Effector memory CD8-positive, alpha-beta T cell (primary cell): ENCODE data around the gene DCTN2.
"Not testable (repeated sequence)": the region's sequence is repeated elsewhere in the genome, so short reads cannot be mapped to it uniquely, and the experiment has no call there.

Experiments
- ATAC-seq: fragments of 150-1000 bp; cut with Tn5 transposase; replicated peaks from 2 replicates; pipeline ENCODE4 v1.10.0; 2021; ENCODE audit warnings: mild to moderate bottlenecking, moderate library complexity
- DNase-seq, 3 experiments: peaks; one replicate each; pipeline ENCODE4 v3.0.0; 2021
- H3K27ac Mint-ChIP-seq, 2 donors: one replicate each; pipeline ENCODE4 v1.8.0; 2022; ENCODE audit warnings: mild to moderate bottlenecking in 2 of 2, mixed read lengths in 2 of 2, moderate library complexity in 2 of 2
- H3K27me3 Mint-ChIP-seq, 2 donors: one replicate each; pipeline ENCODE4 v1.8.0; 2022; ENCODE audit warnings: mixed read lengths in 2 of 2
- H3K36me3 Mint-ChIP-seq: one replicate; pipeline ENCODE4 v1.8.0; 2022; ENCODE audit warnings: mild to moderate bottlenecking, moderate library complexity, mixed read lengths; ENCODE audit not compliant: insufficient read depth
- H3K4me1 Mint-ChIP-seq, 2 donors: one replicate each; pipeline ENCODE4 v1.8.0; 2022; ENCODE audit warnings: low read depth in 2 of 2, mixed read lengths in 2 of 2
- H3K4me3 Mint-ChIP-seq, 2 donors: one replicate each; pipeline ENCODE4 v1.8.0; 2022; ENCODE audit warnings: mild to moderate bottlenecking in 2 of 2, mixed read lengths in 2 of 2, moderate library complexity in 2 of 2
- H3K9me3 Mint-ChIP-seq, 2 donors: one replicate each; pipeline ENCODE4 v1.8.0; 2022; ENCODE audit warnings: mixed read lengths in 2 of 2

The DCTN2 gene

DNA sequence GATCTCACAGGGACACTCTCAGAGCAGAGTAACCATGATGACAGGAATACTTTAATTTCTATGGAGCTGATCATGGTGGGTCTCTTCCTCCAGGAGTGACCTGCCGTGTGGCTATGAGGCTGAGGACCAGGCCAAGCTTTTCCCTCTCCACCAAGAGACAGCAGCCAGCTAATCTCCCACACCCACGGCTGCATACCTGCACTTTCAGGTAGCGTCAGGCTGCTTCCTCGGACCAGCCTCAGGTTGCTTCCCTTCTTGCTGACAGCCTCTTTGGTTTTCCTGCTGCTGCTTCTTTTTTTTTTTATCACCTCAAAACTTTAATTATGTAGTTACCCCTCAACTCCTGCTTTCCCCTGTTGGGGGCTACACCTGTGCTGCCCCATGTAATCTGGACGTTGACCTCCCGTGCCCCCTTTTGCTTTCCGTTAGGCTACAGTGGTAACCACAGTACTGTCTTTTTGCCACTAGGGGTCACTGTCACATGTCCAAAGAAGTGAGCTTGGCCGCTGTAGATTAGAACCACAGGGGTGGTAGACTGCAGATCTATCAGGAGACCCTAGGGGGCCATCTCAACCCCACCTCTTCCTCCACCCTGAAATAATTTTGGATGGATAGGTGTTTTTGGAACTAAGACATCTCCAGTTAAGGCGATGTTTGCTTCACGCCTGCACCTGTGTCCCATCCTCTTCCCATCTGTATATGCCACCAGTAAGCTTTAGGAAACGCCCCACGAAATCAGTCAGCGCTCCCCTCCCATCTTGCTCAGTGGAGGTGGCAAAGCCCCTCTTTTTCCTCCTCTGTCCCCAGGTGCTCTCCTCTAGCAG, 36.2 kb upstream of the DCTN2 start:
- H3K27me3 Mint-ChIP-seq: peaks cover 10% of the 10 kb centered on the region in 2 donors
- H3K27ac Mint-ChIP-seq: peak overlapping the region in 1 of 2 donors; percentile 20
- no peaks in the 10 kb centered on the region for H3K36me3 Mint-ChIP-seq
- no peak overlapping the region for H3K4me3 Mint-ChIP-seq
- no peaks in the 10 kb centered on the region for H3K9me3 Mint-ChIP-seq
- ATAC-seq (peak; percentile 100), DNase-seq (peak; percentile 70 to 75 (median 71))
- peaks cover 4 to 5% of the 10 kb centered on the region in 2 donors for H3K4me1 Mint-ChIP-seq

DNA sequence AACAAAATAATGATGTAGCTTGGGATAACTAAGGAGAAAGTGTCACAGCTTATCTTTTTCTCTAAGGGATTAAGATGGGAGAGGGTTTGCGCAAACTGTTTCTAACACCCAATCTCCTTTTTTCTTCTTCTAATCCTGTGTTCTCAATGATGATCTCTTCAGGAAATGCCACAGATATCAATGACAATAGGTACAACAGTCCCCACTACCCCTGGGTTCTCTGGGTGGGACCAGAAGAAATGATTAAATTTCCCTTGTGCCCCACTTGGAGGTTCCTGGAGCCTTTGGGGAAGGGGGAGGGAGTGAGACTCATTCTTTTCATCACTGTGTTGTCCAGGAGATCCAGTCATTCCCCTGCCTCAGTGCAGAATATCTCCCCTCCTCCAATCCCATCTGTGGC, 35.4 kb upstream of the DCTN2 start:
- Mint-ChIP-seq H3K4me3 (no peak overlapping the region), H3K27me3 (peaks cover 10% of the 10 kb centered on the region in 2 donors), H3K27ac (no peak overlapping the region), H3K4me1 (peaks cover 4 to 5% of the 10 kb centered on the region in 2 donors), H3K36me3 (no peaks in the 10 kb centered on the region), H3K9me3 (no peaks in the 10 kb centered on the region)
- no peak for ATAC-seq
- DNase-seq: no peak

DNA sequence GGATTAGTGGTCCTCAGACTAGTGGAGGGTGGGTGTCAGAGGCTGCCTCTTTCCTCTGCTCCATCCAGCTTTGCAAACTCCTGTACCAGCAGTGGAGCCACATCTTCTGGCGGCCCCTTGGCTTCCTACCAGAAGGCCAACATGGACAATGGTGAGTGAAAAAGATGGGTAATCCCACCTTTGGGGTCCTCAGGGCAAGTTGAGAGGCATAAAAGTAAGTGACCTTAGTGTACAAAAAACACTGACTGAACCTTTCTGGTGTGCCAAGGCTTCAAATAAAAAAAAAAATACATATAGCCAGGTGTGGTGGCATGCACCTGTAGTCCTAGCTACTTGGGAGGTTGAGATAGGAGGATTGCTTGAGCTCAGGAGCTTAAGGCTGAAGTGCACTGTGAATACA, 34.8 kb upstream of the DCTN2 start:
- H3K27ac Mint-ChIP-seq: no peak overlapping the region
- no peak overlapping the region for H3K4me3 Mint-ChIP-seq
- ATAC-seq: no peak

DNA sequence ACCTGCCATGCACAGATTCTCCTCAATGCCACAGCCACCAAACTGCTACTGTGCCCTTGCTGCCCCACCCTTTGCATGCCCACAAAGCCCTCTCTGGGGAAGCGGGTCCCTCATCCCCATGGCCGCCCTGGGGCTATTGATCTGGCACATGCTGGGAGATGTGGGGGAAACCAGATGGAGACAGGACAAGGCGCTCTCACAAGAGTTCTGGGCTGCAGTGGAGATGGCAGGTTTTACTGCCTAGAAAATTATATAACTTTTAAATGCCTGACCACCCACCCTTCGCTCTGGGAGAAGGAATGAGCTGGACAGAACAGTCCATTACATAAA, 33.4 kb upstream of the DCTN2 start:
- H3K27ac Mint-ChIP-seq: no peak overlapping the region
- H3K9me3 Mint-ChIP-seq: no peaks in the 10 kb centered on the region
- peaks cover 4 to 5% of the 10 kb centered on the region in 2 donors for H3K4me1 Mint-ChIP-seq
- no peak for ATAC-seq
- peaks cover 10% of the 10 kb centered on the region in 2 donors for H3K27me3 Mint-ChIP-seq
- no peak for DNase-seq
- H3K4me3 Mint-ChIP-seq: no peak overlapping the region
- H3K36me3 Mint-ChIP-seq: peaks cover 2% of the 10 kb centered on the region

More for the DNA sequence above, 34.8 kb upstream of the DCTN2 start:
- Mint-ChIP-seq H3K4me1 (peaks cover 4 to 5% of the 10 kb centered on the region in 2 donors), H3K36me3 (no peaks in the 10 kb centered on the region), H3K9me3 (no peaks in the 10 kb centered on the region), H3K27me3 (peaks cover 10% of the 10 kb centered on the region in 2 donors)
- no peak for DNase-seq

DNA sequence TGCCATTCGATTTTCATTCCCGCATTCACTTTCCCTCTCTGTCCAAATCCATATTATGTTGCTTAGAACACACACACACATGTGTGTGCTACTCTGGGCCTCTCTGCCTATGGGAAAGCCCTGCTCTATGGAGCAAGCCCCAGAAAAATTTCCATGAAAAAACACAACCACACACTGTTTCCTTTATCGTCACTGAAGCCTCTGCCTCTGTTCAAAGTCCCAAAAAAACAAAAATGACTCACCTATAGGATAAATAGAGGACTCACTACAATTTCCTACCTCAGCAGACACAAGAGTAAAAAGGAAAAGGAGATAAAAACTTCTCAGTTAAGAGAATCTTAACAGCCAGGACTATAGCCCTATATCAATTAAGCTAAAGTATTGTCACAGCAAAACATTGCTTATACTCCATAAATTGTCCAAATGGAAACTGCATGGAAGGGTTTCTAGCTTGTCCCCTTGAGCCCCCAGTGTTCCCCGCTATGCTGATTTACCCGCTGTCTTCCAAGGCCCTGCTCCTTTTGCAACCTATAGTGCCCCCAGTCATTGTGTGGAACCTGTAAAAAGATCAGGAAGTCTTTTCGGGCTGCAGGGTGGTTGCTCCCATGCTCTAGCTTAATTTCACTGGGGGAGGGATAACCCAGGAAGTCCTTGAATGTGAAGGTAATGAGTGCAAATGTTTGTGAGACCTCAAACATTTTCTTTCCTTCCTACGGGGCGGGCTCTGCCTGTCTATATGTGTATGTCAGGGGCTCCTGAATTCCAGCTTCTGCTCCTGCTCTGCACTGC, 32.9 kb upstream of the DCTN2 start:
- H3K27me3 Mint-ChIP-seq: peaks cover 10% of the 10 kb centered on the region in 2 donors
- DNase-seq: no peak

DNA sequence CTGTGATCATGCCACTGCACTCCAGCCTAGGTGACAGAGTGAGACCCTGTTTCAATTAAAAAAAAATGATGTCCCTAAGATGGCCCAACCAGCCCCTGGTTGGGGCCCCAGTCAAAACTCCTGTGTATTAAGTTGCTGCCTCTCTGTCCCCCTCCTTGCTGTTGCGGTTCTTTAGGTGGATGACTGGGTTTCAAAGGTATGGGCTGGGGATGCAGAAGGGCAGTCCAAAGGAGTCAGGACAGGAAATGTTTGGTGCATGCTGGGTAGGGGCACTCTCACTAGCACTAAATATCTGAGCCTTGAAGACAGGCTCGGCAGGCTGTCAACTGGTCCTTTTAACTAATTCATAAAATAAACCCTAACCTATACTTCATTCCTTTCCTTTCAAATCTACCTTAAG, 32.0 kb upstream of the DCTN2 start:
- peaks cover 4 to 5% of the 10 kb centered on the region in 2 donors for H3K4me1 Mint-ChIP-seq
- peaks cover 2% of the 10 kb centered on the region for H3K36me3 Mint-ChIP-seq
- ATAC-seq (no peak), DNase-seq (no peak)
- H3K27me3 Mint-ChIP-seq: peaks cover 6 to 10% of the 10 kb centered on the region in 2 donors
- no peak overlapping the region for H3K4me3 Mint-ChIP-seq
- no peaks in the 10 kb centered on the region for H3K9me3 Mint-ChIP-seq
- H3K27ac Mint-ChIP-seq: no peak overlapping the region

More for the DNA sequence above, 32.9 kb upstream of the DCTN2 start:
- H3K4me3 Mint-ChIP-seq: no peak overlapping the region
- peaks cover 4 to 5% of the 10 kb centered on the region in 2 donors for H3K4me1 Mint-ChIP-seq
- no peaks in the 10 kb centered on the region for H3K9me3 Mint-ChIP-seq
- peaks cover 2% of the 10 kb centered on the region for H3K36me3 Mint-ChIP-seq
- H3K27ac Mint-ChIP-seq: no peak overlapping the region
- no peak for ATAC-seq

DNA sequence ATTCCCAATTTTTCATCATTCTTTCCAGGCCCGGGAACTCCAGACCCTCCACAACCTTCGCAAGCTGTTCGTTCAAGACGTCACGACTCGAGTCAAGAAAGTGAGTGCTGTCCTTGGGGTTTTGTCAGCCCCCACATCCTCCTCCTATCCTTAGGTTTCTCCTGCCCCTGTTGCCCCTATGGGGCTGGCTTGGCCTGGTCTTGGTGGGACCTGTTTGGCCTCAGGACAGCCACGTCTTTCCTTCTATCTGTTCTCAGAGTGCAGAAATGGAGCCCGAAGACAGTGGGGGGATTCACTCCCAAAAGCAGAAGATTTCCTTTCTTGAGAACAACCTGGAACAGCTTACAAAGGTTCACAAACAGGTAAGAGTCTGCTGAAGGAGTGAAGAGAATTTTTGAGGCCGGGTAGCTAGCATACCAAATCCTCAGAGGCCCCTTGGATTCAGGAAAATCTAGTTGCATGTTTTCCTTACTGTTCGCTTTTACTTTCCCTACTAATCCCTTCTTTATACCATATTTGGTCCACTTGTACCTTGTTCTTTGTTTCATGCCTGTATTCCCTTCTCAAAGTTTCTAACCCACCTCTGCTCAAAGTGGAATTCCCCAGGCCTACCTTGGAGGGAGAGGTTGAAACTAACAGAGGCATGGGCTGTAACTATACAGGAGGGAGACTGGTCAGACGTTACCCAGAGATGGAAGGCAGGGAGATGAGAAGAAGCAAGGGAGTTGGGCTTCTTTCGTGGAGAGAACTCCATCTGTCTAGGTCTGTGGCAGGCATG, 31.2 kb upstream of the DCTN2 start:
- peaks cover 2% of the 10 kb centered on the region for H3K36me3 Mint-ChIP-seq
- no peak overlapping the region for H3K27ac Mint-ChIP-seq
- no peak for ATAC-seq
- H3K4me3 Mint-ChIP-seq: no peak overlapping the region
- H3K9me3 Mint-ChIP-seq: no peaks in the 10 kb centered on the region
- DNase-seq: no peak
- H3K4me1 Mint-ChIP-seq: peaks cover under 1 to 2% of the 10 kb centered on the region in 2 donors
- peaks cover 3 to 5% of the 10 kb centered on the region in 2 donors for H3K27me3 Mint-ChIP-seq

DNA sequence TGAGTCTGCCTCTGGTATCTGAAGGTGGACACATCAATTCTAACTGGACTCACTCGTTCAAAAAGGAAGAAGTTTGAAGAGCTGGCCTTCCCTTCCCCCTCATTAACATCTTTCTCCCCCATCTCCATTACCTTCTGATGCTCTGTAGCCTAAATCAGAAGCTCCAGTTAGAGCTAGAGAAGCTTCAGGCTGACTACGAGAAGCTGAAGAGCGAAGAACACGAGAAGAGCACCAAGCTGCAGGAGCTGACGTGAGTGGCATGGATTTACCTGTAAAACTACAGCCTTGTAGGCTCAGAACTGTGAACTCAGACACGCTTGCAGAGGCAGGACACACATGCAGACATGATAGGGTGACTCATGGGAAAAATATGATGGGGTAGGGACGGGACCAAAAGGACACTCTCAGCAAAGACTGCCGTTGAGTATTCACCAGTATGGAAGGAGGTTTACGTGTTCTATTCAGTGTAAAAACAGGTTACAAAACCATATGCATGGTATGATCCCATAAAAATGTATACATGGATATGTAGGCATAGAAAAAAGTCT, 29.7 kb upstream of the DCTN2 start:
- no peaks in the 10 kb centered on the region for H3K4me1 Mint-ChIP-seq
- ATAC-seq: no peak
- H3K9me3 Mint-ChIP-seq: no peaks in the 10 kb centered on the region
- DNase-seq: no peak
- peaks cover 5% of the 10 kb centered on the region for H3K36me3 Mint-ChIP-seq
- H3K27ac Mint-ChIP-seq: no peak overlapping the region
- H3K4me3 Mint-ChIP-seq: no peak overlapping the region
- no peaks in the 10 kb centered on the region for H3K27me3 Mint-ChIP-seq

DNA sequence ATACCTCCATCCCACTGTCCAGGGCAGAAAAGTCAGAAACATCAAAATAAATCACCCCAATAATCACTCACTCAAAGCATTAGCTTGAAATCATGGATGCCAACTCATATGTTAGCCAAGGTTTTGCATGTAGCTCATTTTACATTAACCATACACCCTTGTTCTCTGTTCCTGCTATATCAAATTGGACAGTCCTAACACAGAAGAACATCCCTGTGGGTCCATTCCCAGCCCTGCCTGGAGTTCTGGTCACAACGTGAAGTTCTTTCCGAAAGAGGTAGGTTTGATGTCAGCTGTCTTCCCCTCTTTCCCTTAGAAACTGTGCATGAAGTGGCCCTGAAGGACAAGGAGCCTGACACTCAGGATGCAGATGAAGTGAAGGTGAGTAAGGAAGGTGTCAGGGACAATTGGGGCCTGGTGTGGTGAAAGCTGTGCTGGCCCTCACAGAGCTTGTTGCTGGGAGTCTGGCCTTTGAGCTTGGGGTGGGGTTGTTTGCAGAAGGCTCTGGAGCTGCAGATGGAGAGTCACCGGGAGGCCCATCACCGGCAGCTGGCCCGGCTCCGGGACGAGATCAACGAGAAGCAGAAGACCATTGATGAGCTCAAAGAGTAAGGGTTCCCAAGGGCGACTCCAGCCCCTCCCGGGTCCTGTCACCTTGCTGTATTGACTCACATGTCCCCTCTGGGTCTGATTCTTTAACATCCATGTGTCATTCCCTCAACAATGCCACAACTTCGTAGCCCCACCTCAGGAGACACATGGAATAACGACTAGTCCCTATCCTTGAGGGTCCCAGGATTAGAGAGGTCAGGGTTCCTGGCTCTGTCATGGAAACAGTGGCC, 29.0 kb upstream of the DCTN2 start:
- Mint-ChIP-seq H3K36me3 (peaks cover 6% of the 10 kb centered on the region), H3K27ac (no peak overlapping the region), H3K4me3 (no peak overlapping the region), H3K9me3 (no peaks in the 10 kb centered on the region), H3K27me3 (no peaks in the 10 kb centered on the region), H3K4me1 (no peaks in the 10 kb centered on the region)
- DNase-seq (no peak), ATAC-seq (no peak)

DNA sequence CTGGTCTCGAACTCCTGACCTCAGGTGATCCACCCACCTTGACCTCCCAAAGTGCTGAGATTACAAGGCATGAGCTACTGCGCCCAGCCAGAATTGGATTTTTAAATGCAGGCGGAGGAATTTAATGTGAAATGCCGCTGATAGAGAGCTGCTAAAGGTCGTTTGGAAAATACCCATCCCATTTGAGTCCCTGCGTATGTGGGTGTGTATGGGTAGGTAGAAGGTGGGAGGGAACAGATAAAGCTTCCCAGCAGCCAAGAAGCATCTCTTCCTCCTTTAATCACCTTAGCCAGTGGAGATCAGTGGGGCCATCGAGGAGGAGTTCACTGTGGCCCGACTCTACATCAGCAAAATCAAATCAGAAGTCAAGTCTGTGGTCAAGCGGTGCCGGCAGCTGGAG, 27.8 kb upstream of the DCTN2 start:
- Mint-ChIP-seq H3K27ac (no peak overlapping the region), H3K36me3 (peaks cover 6% of the 10 kb centered on the region), H3K4me1 (no peaks in the 10 kb centered on the region), H3K9me3 (no peaks in the 10 kb centered on the region), H3K4me3 (no peak overlapping the region), H3K27me3 (peaks cover 1% of the 10 kb centered on the region in 2 donors)
- ATAC-seq: no peak
- no peak for DNase-seq

DNA sequence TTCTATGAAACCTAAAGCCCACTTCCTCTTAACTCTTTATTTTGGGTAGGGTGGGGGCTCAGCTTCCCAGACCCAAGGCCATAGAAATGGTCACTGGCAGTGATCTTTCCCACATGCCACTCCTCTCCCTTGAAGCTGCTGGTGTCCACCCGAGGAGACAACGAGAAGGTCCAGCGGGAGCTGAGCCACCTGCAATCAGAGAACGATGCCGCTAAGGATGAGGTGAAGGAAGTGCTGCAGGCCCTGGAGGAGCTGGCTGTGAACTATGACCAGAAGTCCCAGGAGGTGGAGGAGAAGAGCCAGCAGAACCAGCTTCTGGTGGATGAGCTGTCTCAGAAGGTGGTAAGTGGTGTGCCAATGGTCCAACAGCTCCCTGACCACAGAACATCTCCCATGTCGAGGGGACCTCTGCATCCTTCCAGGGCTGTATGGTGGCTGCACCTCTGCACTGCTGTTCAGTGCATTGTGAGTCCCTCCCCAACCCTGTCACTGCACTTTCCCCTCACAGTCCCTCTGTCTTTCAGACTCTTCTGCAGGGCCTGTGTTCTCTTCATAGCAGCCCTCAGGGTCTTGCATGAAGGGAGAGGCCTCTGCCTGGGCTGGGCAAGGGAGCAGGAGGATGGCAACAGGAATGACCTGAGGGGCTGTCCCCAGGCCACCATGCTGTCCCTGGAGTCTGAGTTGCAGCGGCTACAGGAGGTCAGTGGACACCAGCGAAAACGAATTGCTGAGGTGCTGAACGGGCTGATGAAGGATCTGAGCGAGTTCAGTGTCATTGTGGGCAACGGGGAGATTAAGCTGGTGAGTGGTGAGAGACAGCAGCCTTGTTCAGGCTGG, 25.2 kb upstream of the DCTN2 start:
- peaks cover 6% of the 10 kb centered on the region for H3K36me3 Mint-ChIP-seq
- DNase-seq: no peak
- no peaks in the 10 kb centered on the region for H3K9me3 Mint-ChIP-seq
- no peak overlapping the region for H3K4me3 Mint-ChIP-seq
- H3K4me1 Mint-ChIP-seq: no peaks in the 10 kb centered on the region
- ATAC-seq: no peak
- H3K27ac Mint-ChIP-seq: no peak overlapping the region
- H3K27me3 Mint-ChIP-seq: peaks cover 10 to 21% of the 10 kb centered on the region in 2 donors

DNA sequence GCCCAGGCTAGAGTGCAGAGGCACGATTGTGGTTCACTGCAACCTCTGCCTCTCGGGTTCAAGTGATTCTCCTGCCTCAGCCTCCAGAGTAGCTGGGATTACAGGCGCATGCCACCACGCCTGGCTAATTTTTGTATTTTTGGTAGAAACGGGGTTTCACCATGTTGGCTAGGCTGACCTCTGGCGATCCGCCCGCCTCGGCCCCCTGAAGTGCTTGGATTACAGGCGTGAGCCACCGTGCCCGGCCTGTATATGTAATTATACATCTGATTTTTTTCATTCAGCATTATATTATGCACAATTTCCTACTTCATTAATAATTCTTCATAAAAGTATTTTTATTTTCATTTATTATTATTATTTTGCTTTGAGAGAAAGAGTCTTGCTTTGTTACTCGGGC, 23.4 kb upstream of the DCTN2 start:
- not testable (repeated sequence) for H3K4me1 Mint-ChIP-seq, DNase-seq

More for the DNA sequence above, 23.4 kb upstream of the DCTN2 start:
- H3K27ac Mint-ChIP-seq, H3K9me3 Mint-ChIP-seq, ATAC-seq, H3K4me3 Mint-ChIP-seq, H3K36me3 Mint-ChIP-seq: not testable (repeated sequence)
- peaks cover 10 to 21% of the 10 kb centered on the region in 2 donors for H3K27me3 Mint-ChIP-seq
